ENCODE data around the gene INPP4B.

- no peak for TF ChIP-seq CTCF (IDR thresholded peaks at IDR 0.05; ENCODE audit: low read depth, low read length)
- no peak for TF ChIP-seq EZH2phosphoT487 (IDR thresholded peaks at IDR 0.05; ENCODE audit: low read depth)
These were observed 296.2 kb downstream of the INPP4B start for GRCh38 chr4:142549726-142550463.
